Lung (tissue), 12 donors: ENCODE results near the gene ZBTB34. TPM values are rescaled to one million over a fixed set of nuclear protein-coding genes. Genes with fewer than 3 reads are reported as not detected.
"Not testable (repeated sequence)": the region's sequence is repeated elsewhere in the genome, so short reads cannot be mapped to it uniquely, and the experiment has no call there.

ENCODE experiments used
- ATAC-seq: fragments of 200-7000 bp; cut with Tn5 transposase; one replicate; pipeline ENCODE4 v1.9.1; 2020; ENCODE audit warnings: moderate number of reproducible peaks; ENCODE audit not compliant: insufficient read depth, low FRiP score
- DNase-seq, 3 donors: peaks; one replicate each; pipeline ENCODE4 v3.0.0-alpha.2; 2013 to 2017
- H3K27ac ChIP-seq, 2 donors: one replicate each; pipeline ENCODE4 v1.5.1; 2013; ENCODE audit warnings: mild to moderate bottlenecking in 2 of 2, moderate library complexity in 2 of 2, control low read depth in 1 of 2, inconsistent platforms in 1 of 2, low read depth in 1 of 2, low read length in 1 of 2
- H3K27me3 ChIP-seq, 3 donors: one replicate each; pipeline ENCODE4 v1.5.1; 2013; ENCODE audit warnings: low read length in 2 of 3; ENCODE audit not compliant: control insufficient read depth in 3 of 3, insufficient read depth in 3 of 3
- H3K36me3 ChIP-seq, 4 donors: one replicate each; pipeline ENCODE4 v1.5.1; 2013; ENCODE audit warnings: low read length in 4 of 4, mild to moderate bottlenecking in 1 of 4, moderate library complexity in 1 of 4; ENCODE audit not compliant: control insufficient read depth in 4 of 4, insufficient read depth in 4 of 4
- H3K4me1 ChIP-seq, 5 donors: one replicate each; pipeline ENCODE4 v1.5.1; 2013; ENCODE audit warnings: low read length in 5 of 5, mild to moderate bottlenecking in 2 of 5, moderate library complexity in 1 of 5; ENCODE audit not compliant: control insufficient read depth in 5 of 5, insufficient read depth in 5 of 5
- H3K4me3 ChIP-seq: one replicate; pipeline ENCODE4 v1.5.1; 2013; ENCODE audit warnings: mild to moderate bottlenecking, control low read depth, moderate library complexity
- H3K9ac ChIP-seq, 2 donors: one replicate each; pipeline ENCODE4 v1.5.1; 2013; ENCODE audit warnings: low read length in 2 of 2, control low read depth in 1 of 2; ENCODE audit not compliant: insufficient read depth in 1 of 2
- H3K9me3 ChIP-seq, 4 donors: one replicate each; pipeline ENCODE4 v1.5.1; 2013; ENCODE audit warnings: low read length in 3 of 4, mild to moderate bottlenecking in 1 of 4, moderate library complexity in 1 of 4; ENCODE audit not compliant: control insufficient read depth in 4 of 4, insufficient read depth in 3 of 4
- CTCF ChIP-seq: IDR thresholded peaks from 2 replicates; pipeline ENCODE4 v1.5.1; 2012; ENCODE audit warnings: mild to moderate bottlenecking; ENCODE audit errors: control extremely low read depth, extremely low read depth
- WGBS, 2 donors: extraction: QIAGEN DNeasy Blood & Tissue Kit; methylation state at CpG; one replicate each; pipeline ENCODE4 v1.1.7; 2013; 5-methylcytosine and 5-hydroxymethylcytosine counted together
- polyA plus RNA-seq, 2 donors: library from polyadenylated mRNA; stranded (reverse); fragments of 200-250 nt; gene quantifications; one replicate each; pipeline ENCODE4 v1.2.1, GENCODE V29; 2013
- total RNA-seq, 2 donors: library from RNA; depleted of rRNA in 1 of 2; stranded (reverse); fragments of >200 nt in 1 of 2; gene quantifications; one replicate each; pipeline ENCODE4 v1.2.1, GENCODE V29; 2014 to 2021
- donor health status: control.
- donor health status: control.
- donor health status: Bipolar disorder and iron deficiency.
- donor health status: healthy.
- donor health status: DM: yes; HTN: yes; CAD: no.

ZBTB34 gene
- total and polyA plus RNA-seq, 4 donors: 3.2 to 35.6 (median 7.7) TPM

DNA sequence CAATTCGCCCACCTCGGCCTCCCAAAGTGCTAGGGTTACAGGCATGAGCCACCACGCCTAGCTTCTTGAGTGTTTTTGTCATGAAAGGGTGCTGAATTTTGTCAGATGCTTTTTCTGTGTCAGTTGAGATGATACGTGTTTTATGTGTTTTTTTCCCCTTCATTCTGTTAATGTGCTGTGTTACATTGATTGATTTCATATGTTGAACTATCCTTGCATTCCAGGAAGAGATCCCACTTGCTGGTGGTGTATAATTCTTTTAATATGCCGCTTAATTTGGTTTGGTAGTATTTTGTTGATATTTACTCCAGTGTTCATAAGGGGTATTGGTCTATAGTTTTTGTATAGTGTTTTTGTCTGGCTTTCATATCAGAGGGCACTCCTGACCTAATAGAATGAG is 42.0 kb upstream of the ZBTB34 start:
- Histone ChIP-seq H3K36me3 (peaks cover 16 to 30% (median 26%) of the 10 kb centered on the region in 4 donors), H3K9me3 (peaks cover 2 to 21% (median 11%) of the 10 kb centered on the region in 4 donors), H3K4me1 (peaks cover 0 to 11% (median 0%) of the 10 kb centered on the region in 5 donors), H3K4me3 (no peak overlapping the region), H3K27ac (no peak overlapping the region), H3K27me3 (no peaks in the 10 kb centered on the region), H3K9ac (no peak overlapping the region)
- ATAC-seq (no peak), DNase-seq (no peak)
- TF ChIP-seq CTCF: no peak
- WGBS, 2 donors: 97 to 98% methylated on average over 5 of the region's 5 CpGs

- Histone ChIP-seq H3K27ac (no peak overlapping the region), H3K9ac (no peak overlapping the region), H3K9me3 (peaks cover 2 to 21% (median 11%) of the 10 kb centered on the region in 4 donors), H3K4me3 (no peak overlapping the region), H3K27me3 (no peaks in the 10 kb centered on the region), H3K36me3 (peaks cover 16 to 30% (median 21%) of the 10 kb centered on the region in 4 donors), H3K4me1 (peaks cover 0 to 11% (median 0%) of the 10 kb centered on the region in 5 donors)
- 79 to 97% methylated on average over 1 of the region's 1 CpG for whole genome bisulfite sequencing, 2 donors
- ATAC-seq: no peak
- no peak for DNase-seq
- no peak for TF ChIP-seq CTCF
These were observed 41.0 kb upstream of the ZBTB34 start for GRCh38 chr9:126819482-126819881.

DNA sequence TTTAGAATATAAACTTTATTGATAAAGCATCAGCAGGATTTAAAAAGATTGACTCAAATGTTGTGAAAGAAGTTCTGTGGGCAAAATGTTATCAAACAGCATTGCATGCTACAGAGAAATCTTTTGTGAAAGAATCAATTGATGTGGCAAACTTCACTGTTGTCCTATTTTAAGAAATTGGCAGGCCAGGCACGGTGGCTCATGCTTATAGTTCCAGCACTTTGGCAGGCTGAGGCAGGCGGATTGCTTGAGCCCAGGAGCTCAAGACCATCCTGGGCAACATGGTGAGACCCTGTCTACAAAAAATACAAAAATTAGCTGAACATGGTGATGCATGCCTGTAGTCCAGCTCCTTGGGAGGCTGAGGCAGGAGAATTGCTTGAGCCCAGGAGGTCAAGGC is 38.2 kb upstream of the ZBTB34 start:
- 81 to 83% methylated on average over 2 of the region's 2 CpGs for WGBS, 2 donors
- Histone ChIP-seq H3K9ac (no peak overlapping the region), H3K9me3 (peaks cover 2 to 21% (median 11%) of the 10 kb centered on the region in 4 donors), H3K27me3 (no peaks in the 10 kb centered on the region), H3K27ac (no peak overlapping the region), H3K36me3 (peaks cover 13 to 25% (median 18%) of the 10 kb centered on the region in 4 donors), H3K4me1 (peaks cover 0 to 5% (median 0%) of the 10 kb centered on the region in 5 donors), H3K4me3 (no peak overlapping the region)
- ATAC-seq: no peak
- TF ChIP-seq CTCF: no peak
- no peak for DNase-seq

- TF ChIP-seq CTCF: no peak
- Histone ChIP-seq H3K9ac (no peak overlapping the region), H3K9me3 (peaks cover 2 to 19% (median 11%) of the 10 kb centered on the region in 4 donors), H3K4me3 (no peak overlapping the region), H3K27ac (no peak overlapping the region), H3K4me1 (peaks cover 0 to 6% (median 0%) of the 10 kb centered on the region in 5 donors), H3K36me3 (peaks cover 14 to 25% (median 18%) of the 10 kb centered on the region in 4 donors), H3K27me3 (no peaks in the 10 kb centered on the region)
- WGBS, 2 donors: 91 to 95% methylated on average over 1 of the region's 1 CpG
- no peak for DNase-seq
- no peak for ATAC-seq
These were observed 37.6 kb upstream of the ZBTB34 start for GRCh38 chr9:126822873-126823272.

GRCh38 chr9:126824052-126824451 is 36.4 kb upstream of the ZBTB34 start:
- 95 to 98% methylated on average over 7 of the region's 7 CpGs for WGBS, 2 donors
- peaks cover 10 to 16% (median 12%) of the 10 kb centered on the region in 4 donors for H3K36me3 ChIP-seq
- H3K9ac ChIP-seq, ATAC-seq, H3K4me3 ChIP-seq, H3K27me3 ChIP-seq, DNase-seq, H3K4me1 ChIP-seq, H3K27ac ChIP-seq: not testable (repeated sequence)
- H3K9me3 ChIP-seq: peaks cover 0 to 11% (median 8%) of the 10 kb centered on the region in 4 donors
